HEK293 (cell line): ENCODE results near the gene BSDC1.

ENCODE experiments used
- CTCF ChIA-PET: fragments of 350-600 bp; formaldehyde crosslinking; extraction: SDS; loops from one replicate; lab custom pipeline; 2021; ENCODE audit warnings: antibody characterized with exemption; lab: Yijun Ruan, JAX
- POLR2A ChIA-PET: fragments of 300-600 bp; formaldehyde crosslinking; extraction: SDS; loops from one replicate; lab custom pipeline; 2020; ENCODE audit warnings: antibody characterized with exemption, inconsistent platforms; lab: Yijun Ruan, JAX
- H3K27ac ChIP-seq: fragments of 200-500 bp; sonication (Bioruptor generic); 2 replicates; pipeline ENCODE4 v1.5.1; 2014; ENCODE audit warnings: low read depth, low read length, control low read depth, inconsistent platforms; ENCODE audit errors: extremely low read depth
- H3K36me3 ChIP-seq, 2 experiments: fragments of 200-500 bp in 1 of 2; sonication (Bioruptor generic) in 1 of 2; 1 replicate in 1 of 2; 2 replicates in 1 of 2; pipeline ENCODE4 v1.5.1; 2014 to 2017; ENCODE audit warnings: inconsistent platforms in 2 of 2, low read length in 2 of 2; ENCODE audit not compliant: control insufficient read depth in 2 of 2, insufficient read depth in 1 of 2
- H3K4me1 ChIP-seq: fragments of 200-500 bp; sonication (Bioruptor generic); 2 replicates; pipeline ENCODE4 v1.5.1; 2014; ENCODE audit warnings: mild to moderate bottlenecking, low read length, inconsistent platforms; ENCODE audit not compliant: control insufficient read depth, insufficient read depth
- H3K4me3 ChIP-seq: 2 replicates; pipeline ENCODE4 v1.5.1; 2011; ENCODE audit warnings: low read depth, mild to moderate bottlenecking, control low read depth, low read length, moderate library complexity
- H3K9me3 ChIP-seq: fragments of 200-500 bp; sonication (Bioruptor generic); 2 replicates; pipeline ENCODE4 v1.5.1; 2014; ENCODE audit warnings: low read depth, low read length, inconsistent platforms; ENCODE audit not compliant: control insufficient read depth, insufficient read depth
- EGR2 ChIP-seq: fragments of 450-650 bp; formaldehyde crosslinking; IDR thresholded peaks from 2 replicates; pipeline ENCODE4 v1.5.1; 2016; ENCODE audit warnings: low read depth, missing biosample characterization, missing genetic modification characterization
- GLI4 ChIP-seq: fragments of 450-650 bp; formaldehyde crosslinking; IDR thresholded peaks from 2 replicates; pipeline ENCODE4 v1.5.1; 2016; ENCODE audit warnings: missing biosample characterization, missing genetic modification characterization
- GLIS1 ChIP-seq: fragments of 450-650 bp; formaldehyde crosslinking; IDR thresholded peaks from 2 replicates; pipeline ENCODE4 v1.5.1; 2016; ENCODE audit warnings: missing biosample characterization, missing genetic modification characterization
- IKZF3 ChIP-seq: fragments of 450-650 bp; IDR thresholded peaks from 2 replicates; pipeline ENCODE4 v1.5.0; 2018; ENCODE audit warnings: missing biosample characterization, mild to moderate bottlenecking, missing genetic modification characterization, moderate library complexity
- MEIS1 ChIP-seq: sonication (generic); formaldehyde crosslinking; IDR thresholded peaks from 2 replicates; pipeline ENCODE4 v1.8.1; 2022; ENCODE audit warnings: missing genetic modification reagents, mild to moderate bottlenecking, borderline replicate concordance
- SCRT1 ChIP-seq: fragments of 450-650 bp; formaldehyde crosslinking; IDR thresholded peaks from 2 replicates; pipeline ENCODE4 v1.5.1; 2016; ENCODE audit warnings: missing biosample characterization, missing genetic modification characterization, borderline replicate concordance
- TSHZ1 ChIP-seq: fragments of 450-650 bp; formaldehyde crosslinking; IDR thresholded peaks from 2 replicates; pipeline ENCODE4 v1.5.1; 2016; ENCODE audit warnings: missing biosample characterization, missing genetic modification characterization, borderline replicate concordance
- ZFP41 ChIP-seq: fragments of 450-650 bp; formaldehyde crosslinking; IDR thresholded peaks from 2 replicates; pipeline ENCODE4 v1.5.1; 2016; ENCODE audit warnings: missing biosample characterization, missing genetic modification characterization, borderline replicate concordance
- ZFP69B ChIP-seq: fragments of 450-650 bp; formaldehyde crosslinking; IDR thresholded peaks from 2 replicates; pipeline ENCODE4 v1.5.1; 2016; ENCODE audit warnings: missing biosample characterization, missing genetic modification characterization
- ZIC2 ChIP-seq: fragments of 450-650 bp; formaldehyde crosslinking; IDR thresholded peaks from 2 replicates; pipeline ENCODE4 v1.5.1; 2016; ENCODE audit warnings: missing biosample characterization, missing genetic modification characterization
- ZNF121 ChIP-seq: fragments of 450-650 bp; formaldehyde crosslinking; IDR thresholded peaks from 2 replicates; pipeline ENCODE4 v1.5.1; 2016; ENCODE audit warnings: missing biosample characterization, missing genetic modification characterization
- ZNF221 ChIP-seq: fragments of 450-650 bp; formaldehyde crosslinking; IDR thresholded peaks from 2 replicates; pipeline ENCODE4 v1.5.1; 2017; ENCODE audit warnings: missing biosample characterization, missing genetic modification characterization, borderline replicate concordance
- ZNF362 ChIP-seq: fragments of 450-650 bp; formaldehyde crosslinking; IDR thresholded peaks from 2 replicates; pipeline ENCODE4 v1.5.1; 2016; ENCODE audit warnings: missing biosample characterization, missing genetic modification characterization
- ZNF404 ChIP-seq: fragments of 450-650 bp; formaldehyde crosslinking; IDR thresholded peaks from 2 replicates; pipeline ENCODE4 v1.5.1; 2017; ENCODE audit warnings: missing biosample characterization, missing genetic modification characterization
- ZNF416 ChIP-seq: fragments of 450-650 bp; formaldehyde crosslinking; IDR thresholded peaks from 2 replicates; pipeline ENCODE4 v1.5.1; 2016; ENCODE audit warnings: missing biosample characterization, missing genetic modification characterization
- ZNF433 ChIP-seq: fragments of 450-650 bp; formaldehyde crosslinking; IDR thresholded peaks from 2 replicates; pipeline ENCODE4 v1.5.1; 2016; ENCODE audit warnings: missing biosample characterization, missing genetic modification characterization, low read depth
- ZNF626 ChIP-seq: fragments of 450-650 bp; sonication (Bioruptor Pico); formaldehyde crosslinking; IDR thresholded peaks from 2 replicates; pipeline ENCODE4 v1.5.1; 2018; ENCODE audit warnings: missing biosample characterization, missing genetic modification characterization, inconsistent platforms
- ZNF654 ChIP-seq: fragments of 450-650 bp; formaldehyde crosslinking; IDR thresholded peaks from 2 replicates; pipeline ENCODE4 v1.5.1; 2016; ENCODE audit warnings: low read depth, missing biosample characterization, missing genetic modification characterization
- ZNF707 ChIP-seq: fragments of 450-650 bp; formaldehyde crosslinking; IDR thresholded peaks from 2 replicates; pipeline ENCODE4 v1.5.1; 2016; ENCODE audit warnings: missing biosample characterization, missing genetic modification characterization
- ZNF843 ChIP-seq: fragments of 450-650 bp; formaldehyde crosslinking; IDR thresholded peaks from 2 replicates; pipeline ENCODE4 v1.5.1; 2016; ENCODE audit warnings: missing biosample characterization, missing genetic modification characterization
- ZSCAN16 ChIP-seq: fragments of 450-650 bp; formaldehyde crosslinking; IDR thresholded peaks from 2 replicates; pipeline ENCODE4 v1.5.1; 2016; ENCODE audit warnings: missing biosample characterization, missing genetic modification characterization
- ZSCAN4 ChIP-seq: fragments of 450-650 bp; formaldehyde crosslinking; IDR thresholded peaks from 2 replicates; pipeline ENCODE4 v1.5.1; 2017; ENCODE audit warnings: missing biosample characterization, missing genetic modification characterization

BSDC1 gene

GRCh38 chr1:32327204-32327603, 67.0 kb downstream of the BSDC1 start (continued):
- no peak for TF ChIP-seq TSHZ1 (tag by site-specific recombination)
- no peak for TF ChIP-seq ZNF843 (tag by site-specific recombination)
- no peak for TF ChIP-seq ZNF654 (tag by site-specific recombination)

GRCh38 chr1:32321712-32322291, 72.4 kb downstream of the BSDC1 start:
- Histone ChIP-seq H3K9me3 (no peaks in the 10 kb centered on the region), H3K27ac (no peak overlapping the region), H3K4me1 (no peaks in the 10 kb centered on the region)
- ChIA-PET CTCF (interaction anchor here (0.6 to 1.3 kb wide), 5 partner anchors 10 to 117 kb away, joined by 3 to 4 read pairs (median 3); no protein-coding TSS in a partner anchor), POLR2A (interaction anchor here (0.6 to 4.2 kb wide), 4 partner anchors 11 to 30 kb away, joined by 3 to 22 read pairs (median 3); partner anchors contain the start of gene MARCKSL1)
- TF ChIP-seq GLI4 (no peak), GLIS1 (tag by site-specific recombination) (peak; percentile 43)
- TF ChIP-seq, all 188 proteins: peak for 1
- no peak overlapping the region for H3K4me3 ChIP-seq
- peaks cover 44 to 90% of the 10 kb centered on the region in 2 experiments for H3K36me3 ChIP-seq

- no peaks in the 10 kb centered on the region for H3K4me1 ChIP-seq
- H3K9me3 ChIP-seq = no peaks in the 10 kb centered on the region
- peaks cover 34 to 69% of the 10 kb centered on the region in 2 experiments for H3K36me3 ChIP-seq
- POLR2A ChIA-PET = interaction anchor here (0.9 to 2.4 kb wide), 3 partner anchors 17 to 86 kb away, joined by 3 to 7 read pairs (median 3); partner anchors contain the start of gene MARCKSL1
- no peak overlapping the region for H3K27ac ChIP-seq
- CTCF ChIA-PET = interaction anchor here (1.1 to 1.5 kb wide), 2 partner anchors 15 to 102 kb away, joined by 3 to 14 read pairs; no protein-coding TSS in a partner anchor
- no peak for TF ChIP-seq ZNF362 (tag by site-specific recombination)
- no peak for TF ChIP-seq ZSCAN4 (tag by site-specific recombination)
- TF ChIP-seq ZNF121 (tag by site-specific recombination) = peak; percentile 78
- no peak overlapping the region for H3K4me3 ChIP-seq
Observed at GRCh38 chr1:32318127-32318869, 75.9 kb downstream of the BSDC1 start.

GRCh38 chr1:32316903-32317277, 77.4 kb downstream of the BSDC1 start:
- ChIA-PET CTCF (interaction anchor here (0.6 to 1.5 kb wide), 8 partner anchors 10 to 109 kb away, joined by 3 to 14 read pairs (median 4); no protein-coding TSS in a partner anchor), POLR2A (interaction anchor here (0.5 to 2.4 kb wide), 2 partner anchors 19 to 20 kb away, joined by 6 to 7 read pairs; partner anchors contain the start of gene MARCKSL1)
- Histone ChIP-seq H3K4me3 (no peak overlapping the region), H3K4me1 (no peaks in the 10 kb centered on the region), H3K9me3 (no peaks in the 10 kb centered on the region), H3K27ac (no peak overlapping the region), H3K36me3 (peaks cover 33 to 57% of the 10 kb centered on the region in 2 experiments)
- TF ChIP-seq ZNF707 (tag by site-specific recombination) (no peak), ZNF221 (tag by site-specific recombination) (no peak), IKZF3 (tag by site-specific recombination) (no peak), ZSCAN16 (tag by site-specific recombination) (no peak), ZFP41 (tag by site-specific recombination) (no peak), ZNF416 (tag by site-specific recombination) (no peak), SCRT1 (no peak), ZNF626 (tag by site-specific recombination) (no peak), MEIS1 (CRISPR knock-in tag) (no peak), ZNF433 (tag by site-specific recombination) (no peak), ZFP69B (no peak), ZIC2 (no peak), ZNF404 (tag by site-specific recombination) (no peak), EGR2 (tag by site-specific recombination) (no peak)
